ENCODE measurements around the gene PABPN1L. TPM values are rescaled to one million over a fixed set of nuclear protein-coding genes. Genes with fewer than 3 reads are reported as not detected.
A peak's percentile ranks its signal among the peaks of the same experiment; 100 is the strongest.

The PABPN1L gene
- polyA plus RNA-seq, 2 of the 4 experiments (the other 2 are of a cell fraction): not detected

GRCh38 chr16:88868974-88869672 lies 2.7 kb upstream of the PABPN1L start:
- no peak overlapping the region for H3K4me2 ChIP-seq
- no peak overlapping the region for H3K4me3 ChIP-seq
- no peaks in the 10 kb centered on the region for H3K9me3 ChIP-seq
- DNase-seq (ENCODE audit: low read depth in 1 of 2, low spot score in 1 of 2) (no peak), ATAC-seq (no peak), FAIRE-seq (no peak)
- no peak overlapping the region for H3K27ac ChIP-seq
- H3K4me1 ChIP-seq: no peaks in the 10 kb centered on the region
- ChIA-PET POLR2A (interaction anchor here (0.8 kb wide), 1 partner anchor 11 kb away, joined by 3 read pairs; no protein-coding TSS in a partner anchor), CTCF (interaction anchor here (0.6 to 2.0 kb wide), 3 partner anchors 11 to 52 kb away, joined by 3 to 9 read pairs (median 4); no protein-coding TSS in a partner anchor)
- TF ChIP-seq JUNB (IDR thresholded peaks at IDR 0.05) (no peak), HOXB13 (CRISPR knock-in tag; IDR thresholded peaks at IDR 0.05; ENCODE audit: low read depth) (no peak), TFCP2L1 (CRISPR knock-in tag; IDR thresholded peaks at IDR 0.05) (no peak), SMC3 (IDR thresholded peaks at IDR 0.05) (no peak), JUN (IDR thresholded peaks at IDR 0.05) (no peak), RAD21 (conservative IDR thresholded peaks at IDR 0.05 in 1 of 2, IDR thresholded peaks at IDR 0.05 in 1 of 2) (no peak), MAZ (IDR thresholded peaks at IDR 0.05; ENCODE audit: borderline replicate concordance, low read depth, low read length) (no peak), KDM1A (IDR thresholded peaks at IDR 0.05; ENCODE audit: low read depth) (no peak), RCOR1 (IDR thresholded peaks at IDR 0.05; ENCODE audit: low read depth, low read length) (no peak), MAFK (IDR thresholded peaks at IDR 0.05; ENCODE audit: partially characterized antibody) (no peak), POLR2A (IDR thresholded peaks at IDR 0.05; ENCODE audit: low read length) (no peak), NR3C1 (IDR thresholded peaks at IDR 0.05) (no peak), RARB (CRISPR knock-in tag; IDR thresholded peaks at IDR 0.05) (no peak), FOSL2 (IDR thresholded peaks at IDR 0.05) (no peak), FOSL2 (CRISPR knock-in tag; IDR thresholded peaks at IDR 0.05) (no peak)
- WGBS (ENCODE audit: missing lambda C conversion rate): 73% methylated on average over 25 of the region's 27 CpGs

- ATAC-seq (no peak), DNase-seq (ENCODE audit: low read depth in 1 of 2, low spot score in 1 of 2) (no peak), FAIRE-seq (no peak)
- no peak overlapping the region for H3K4me2 ChIP-seq
- H3K9me3 ChIP-seq: no peaks in the 10 kb centered on the region
- ChIA-PET POLR2A (no interaction called here), CTCF (no interaction called here)
- WGBS (ENCODE audit: missing lambda C conversion rate): 82% methylated on average over 13 of the region's 24 CpGs
- no peak for TF ChIP-seq ZC3H11A (IDR thresholded peaks at IDR 0.05)
- no peak for TF ChIP-seq HOXB5 (CRISPR knock-in tag; IDR thresholded peaks at IDR 0.05)
- TF ChIP-seq MYC (IDR thresholded peaks at IDR 0.05; ENCODE audit: borderline replicate concordance, low read length): no peak
- no peak for TF ChIP-seq BHLHE40 (IDR thresholded peaks at IDR 0.05; ENCODE audit: low read depth, low read length)
- TF ChIP-seq JUNB (IDR thresholded peaks at IDR 0.05): no peak
- no peak for TF ChIP-seq JUN (IDR thresholded peaks at IDR 0.05)
- TF ChIP-seq ZNF302 (CRISPR knock-in tag; IDR thresholded peaks at IDR 0.05): no peak
- no peak for TF ChIP-seq ESRRA (IDR thresholded peaks at IDR 0.05; ENCODE audit: borderline replicate concordance, low read length)
- TF ChIP-seq ZSCAN20 (CRISPR knock-in tag; IDR thresholded peaks at IDR 0.05): no peak
- TF ChIP-seq RCOR1 (IDR thresholded peaks at IDR 0.05; ENCODE audit: low read depth, low read length): no peak
- no peak overlapping the region for H3K4me3 ChIP-seq
- no peak overlapping the region for H3K27ac ChIP-seq
- no peaks in the 10 kb centered on the region for H3K4me1 ChIP-seq
These were observed 1.3 kb upstream of the PABPN1L start for GRCh38 chr16:88867581-88868246.

GRCh38 chr16:88865742-88866141 lies 718 bp downstream of the PABPN1L start:
- Histone ChIP-seq H3K9me3 (no peaks in the 10 kb centered on the region), H3K4me1 (no peaks in the 10 kb centered on the region), H3K4me2 (no peak overlapping the region), H3K27ac (no peak overlapping the region), H3K4me3 (no peak overlapping the region)
- peak in 1 of 2 experiments; percentile 14; a peak in 3 of 6 replicates for ATAC-seq
- WGBS (ENCODE audit: missing lambda C conversion rate): 80% methylated on average over 3 of the region's 15 CpGs
- TF ChIP-seq ZFP36 (IDR thresholded peaks at IDR 0.05; ENCODE audit: borderline replicate concordance, partially characterized antibody) (no peak), NFE2L2 (conservative IDR thresholded peaks at IDR 0.05; ENCODE audit: low read length) (no peak), SREBF2 (IDR thresholded peaks at IDR 0.05) (no peak), MAX (IDR thresholded peaks at IDR 0.05) (no peak), E2F6 (IDR thresholded peaks at IDR 0.05; ENCODE audit: borderline replicate concordance, low read depth) (no peak), HOXB13 (CRISPR knock-in tag; IDR thresholded peaks at IDR 0.05; ENCODE audit: low read depth) (no peak), HMGXB4 (CRISPR knock-in tag; IDR thresholded peaks at IDR 0.05; ENCODE audit: borderline replicate concordance) (no peak), RNF2 (IDR thresholded peaks at IDR 0.05; ENCODE audit: borderline replicate concordance, low read depth) (no peak), RAD21 (conservative IDR thresholded peaks at IDR 0.05 in 1 of 2, IDR thresholded peaks at IDR 0.05 in 1 of 2) (no peak), JUN (IDR thresholded peaks at IDR 0.05) (no peak), BHLHE40 (IDR thresholded peaks at IDR 0.05; ENCODE audit: low read depth, low read length) (no peak), EHF (CRISPR knock-in tag; IDR thresholded peaks at IDR 0.05) (no peak), HES2 (IDR thresholded peaks at IDR 0.05) (no peak), SMC3 (IDR thresholded peaks at IDR 0.05) (no peak)
- no peak for DNase-seq (ENCODE audit: low read depth in 1 of 2, low spot score in 1 of 2)
- POLR2A ChIA-PET: no interaction called here
- no peak for FAIRE-seq
- CTCF ChIA-PET: interaction anchor here (1.1 to 2.0 kb wide), 4 partner anchors 8 to 302 kb away, joined by 3 to 8 read pairs (median 5); no protein-coding TSS in a partner anchor
